Small intestine (tissue), 7 donors: ENCODE data around the gene STX1A. TPM values are rescaled to one million over a fixed set of nuclear protein-coding genes. Genes with fewer than 3 reads are reported as not detected.
"Not testable (repeated sequence)": the region's sequence is repeated elsewhere in the genome, so short reads cannot be mapped to it uniquely, and the experiment has no call there.

Experiments used
- DNase-seq, 2 donors: peaks; one replicate each; pipeline versions ENCODE4 v3.0.0 to v3.0.0-alpha.2; 2013
- FAIRE-seq: peaks from 2 replicates; lab custom pipeline; 2012; peaks lifted over from hg19 to GRCh38; lab: Jason Lieb, UNC
- H3K27ac ChIP-seq, 3 donors: one replicate each; pipeline ENCODE4 v1.5.1; 2013; ENCODE audit warnings: low read length in 2 of 3, mild to moderate bottlenecking in 2 of 3, control low read depth in 1 of 3, inconsistent platforms in 1 of 3, low read depth in 1 of 3, moderate library complexity in 1 of 3
- H3K27me3 ChIP-seq, 3 donors: one replicate each; pipeline ENCODE4 v1.6.1; 2013; ENCODE audit warnings: low read length in 3 of 3, inconsistent platforms in 1 of 3; ENCODE audit not compliant: control insufficient read depth in 3 of 3, insufficient read depth in 3 of 3
- H3K36me3 ChIP-seq, 3 donors: one replicate each; pipeline ENCODE4 v1.6.1; 2013; ENCODE audit warnings: low read length in 3 of 3, inconsistent platforms in 1 of 3, low read depth in 1 of 3, mild to moderate bottlenecking in 1 of 3, moderate library complexity in 1 of 3; ENCODE audit not compliant: control insufficient read depth in 3 of 3, insufficient read depth in 2 of 3
- H3K4me1 ChIP-seq, 3 donors: one replicate each; pipeline ENCODE4 v1.6.1; 2013; ENCODE audit warnings: low read length in 2 of 3, inconsistent platforms in 1 of 3, low read depth in 1 of 3, mild to moderate bottlenecking in 1 of 3, moderate library complexity in 1 of 3; ENCODE audit not compliant: control insufficient read depth in 3 of 3, insufficient read depth in 2 of 3
- H3K4me3 ChIP-seq, 3 donors: one replicate each; pipeline ENCODE4 v1.5.1; 2013; ENCODE audit warnings: low read length in 3 of 3, control low read depth in 1 of 3, inconsistent platforms in 1 of 3, low read depth in 1 of 3, mild to moderate bottlenecking in 1 of 3, moderate library complexity in 1 of 3
- H3K9me3 ChIP-seq, 2 donors: one replicate each; pipeline ENCODE4 v1.6.1; 2013; ENCODE audit warnings: low read depth in 1 of 2, low read length in 1 of 2; ENCODE audit not compliant: control insufficient read depth in 2 of 2, insufficient read depth in 1 of 2
- WGBS, 3 donors: extraction: QIAGEN DNeasy Blood & Tissue Kit; methylation state at CpG; one replicate each; pipeline ENCODE4 v1.1.7; 2013; 5-methylcytosine and 5-hydroxymethylcytosine counted together
- polyA plus RNA-seq, 4 donors: library from polyadenylated mRNA; stranded (reverse) in 3 of 4; unstranded in 1 of 4; fragments of 200-250 nt in 3 of 4; fragments of 120-200 nt in 1 of 4; gene quantifications; one replicate each; pipeline versions ENCODE4 v1.2.1 to v1.2.3, GENCODE V29; 2013
- donor health status: healthy with polysubstance abuse.
- donor health status: control.
- donor health status: control.
- donor health status: Bipolar disorder and iron deficiency.
- donor health status: healthy.

The STX1A gene
- polyA plus RNA-seq, 4 donors, result 9.5 to 30.0 (median 14.6) TPM

DNA sequence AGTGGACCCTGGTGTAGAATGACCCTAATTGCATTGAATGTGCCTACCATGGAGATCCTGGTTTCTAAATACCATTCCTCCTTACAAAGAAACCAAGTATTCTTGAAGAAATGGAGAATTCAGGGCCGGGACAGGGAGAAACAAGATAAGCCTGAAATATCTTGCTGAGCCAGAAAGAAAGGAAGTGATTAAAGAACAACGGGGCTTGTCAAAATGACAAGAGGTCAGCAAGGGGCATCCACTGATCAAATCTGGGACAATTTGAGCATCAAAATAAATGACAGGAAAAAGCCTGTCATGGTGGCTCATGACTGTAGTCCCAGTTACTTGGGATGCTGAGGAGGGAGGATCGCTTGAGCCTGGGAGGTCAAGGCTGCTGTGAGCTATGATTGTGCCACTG lies 11.0 kb upstream of the STX1A start:
- DNase-seq (no peak), FAIRE-seq (no peak)
- Histone ChIP-seq H3K4me3 (no peak overlapping the region), H3K9me3 (no peaks in the 10 kb centered on the region), H3K27ac (no peak overlapping the region), H3K36me3 (peaks cover 0 to 6% (median 0%) of the 10 kb centered on the region in 3 donors), H3K4me1 (peaks cover 0 to 6% (median 0%) of the 10 kb centered on the region in 3 donors), H3K27me3 (no peaks in the 10 kb centered on the region)
- WGBS, 3 donors, result 30 to 39% (median 33%) methylated on average over 3 of the region's 3 CpGs

DNA sequence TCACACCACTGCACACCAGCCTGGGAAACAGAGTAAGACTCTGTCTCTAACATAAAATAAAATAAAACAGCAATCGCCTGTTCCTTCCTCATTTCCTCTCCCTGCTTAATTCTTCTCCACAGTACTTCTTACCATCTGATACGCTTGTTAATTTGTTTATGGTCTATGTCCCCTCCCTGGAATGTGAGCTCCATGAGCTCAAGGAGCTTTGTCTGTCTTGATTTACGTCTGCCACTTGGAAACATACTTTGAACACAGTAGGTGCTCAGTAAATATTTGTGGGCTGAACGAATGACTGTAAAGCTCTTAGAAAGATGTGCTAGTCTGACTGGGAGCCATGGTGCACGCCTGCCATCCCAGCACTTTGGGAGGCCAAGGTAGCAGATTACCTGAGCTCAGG lies 9.1 kb upstream of the STX1A start:
- H3K4me3 ChIP-seq, result no peak overlapping the region
- H3K9me3 ChIP-seq, result no peaks in the 10 kb centered on the region
- no peaks in the 10 kb centered on the region for H3K27me3 ChIP-seq
- FAIRE-seq, result no peak
- no peak for DNase-seq
- no peak overlapping the region for H3K27ac ChIP-seq
- WGBS, 3 donors, result 43 to 54% (median 46%) methylated on average over 5 of the region's 5 CpGs
- H3K4me1 ChIP-seq, result no peaks in the 10 kb centered on the region
- no peaks in the 10 kb centered on the region for H3K36me3 ChIP-seq

DNA sequence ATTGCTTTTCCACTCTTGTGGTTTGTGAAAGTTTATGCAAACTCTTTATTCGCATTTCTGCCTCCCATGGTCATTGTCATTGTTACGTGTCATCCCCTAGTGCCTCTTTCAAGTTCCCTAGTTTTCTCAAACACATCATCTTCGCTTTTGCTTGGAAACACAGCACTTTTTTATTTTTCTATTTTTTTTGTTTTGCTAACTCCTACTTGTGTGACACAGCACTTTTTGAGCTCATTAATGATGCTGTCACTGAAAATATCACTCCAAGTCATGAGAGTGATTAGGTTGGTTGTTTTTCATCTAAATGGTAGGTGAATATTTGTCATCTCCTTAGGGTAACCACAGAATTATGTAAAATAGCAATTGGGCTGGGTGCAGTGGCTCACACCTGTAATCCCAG lies 8.5 kb upstream of the STX1A start:
- Histone ChIP-seq H3K9me3 (no peaks in the 10 kb centered on the region), H3K4me3 (no peak overlapping the region), H3K4me1 (no peaks in the 10 kb centered on the region), H3K27ac (no peak overlapping the region), H3K36me3 (no peaks in the 10 kb centered on the region), H3K27me3 (no peaks in the 10 kb centered on the region)
- FAIRE-seq (no peak), DNase-seq (no peak)
- WGBS, 3 donors, result 65 to 88% (median 88%) methylated on average over 3 of the region's 3 CpGs

GRCh38 chr7:73726083-73726466 lies 6.6 kb upstream of the STX1A start:
- WGBS, 3 donors, result 73 to 82% (median 73%) methylated on average over 1 of the region's 1 CpG
- Histone ChIP-seq H3K4me1 (no peaks in the 10 kb centered on the region), H3K36me3 (no peaks in the 10 kb centered on the region), H3K9me3 (no peaks in the 10 kb centered on the region), H3K27me3 (no peaks in the 10 kb centered on the region), H3K27ac (no peak overlapping the region), H3K4me3 (no peak overlapping the region)
- DNase-seq (no peak), FAIRE-seq (no peak)

DNA sequence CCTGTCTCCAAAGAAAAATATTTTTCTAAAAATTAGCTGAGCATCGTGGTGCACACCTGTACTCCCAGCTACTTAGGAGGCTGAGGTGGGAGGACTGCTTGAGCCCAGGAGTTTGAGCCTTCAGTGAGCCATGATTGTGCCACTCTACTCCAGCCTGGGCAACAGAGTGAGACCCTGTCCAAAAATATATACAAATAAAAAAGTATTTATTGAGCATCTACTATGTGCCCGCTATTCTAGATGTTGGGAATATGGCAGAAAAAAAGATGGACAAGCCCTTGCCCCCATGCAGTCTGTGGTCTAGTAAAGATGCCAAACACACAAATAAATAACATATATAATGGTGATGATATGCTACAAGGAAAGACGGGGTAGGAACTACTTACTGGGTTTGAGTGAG lies 4.3 kb upstream of the STX1A start:
- no peaks in the 10 kb centered on the region for H3K9me3 ChIP-seq
- H3K36me3 ChIP-seq, result no peaks in the 10 kb centered on the region
- no peak for FAIRE-seq
- H3K4me3 ChIP-seq, result no peak overlapping the region
- H3K27me3 ChIP-seq, result peaks cover 0 to 4% (median 0%) of the 10 kb centered on the region in 3 donors
- DNase-seq, result no peak
- 89 to 94% (median 90%) methylated on average over 3 of the region's 3 CpGs for WGBS, 3 donors
- no peak overlapping the region for H3K27ac ChIP-seq
- peaks cover 0 to 4% (median 0%) of the 10 kb centered on the region in 3 donors for H3K4me1 ChIP-seq

DNA sequence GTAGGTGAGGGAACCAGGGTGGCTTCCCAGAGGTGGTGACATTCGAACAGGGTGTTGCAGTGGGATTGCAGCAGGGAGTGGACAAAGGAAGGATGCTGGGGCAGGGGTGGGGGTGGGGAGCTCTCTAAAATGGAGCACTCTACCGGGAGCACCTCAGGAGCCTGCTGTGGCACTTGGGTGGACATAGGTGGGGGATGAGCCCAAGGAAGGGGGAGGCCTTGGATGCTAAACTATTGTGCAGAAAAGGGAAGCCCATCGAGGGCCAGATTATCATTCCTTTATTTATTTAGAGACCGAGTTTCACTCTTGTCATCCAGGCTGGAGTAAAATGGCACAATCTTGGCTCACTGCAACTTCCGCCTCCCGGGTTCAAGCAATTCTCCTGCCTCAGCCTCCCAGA lies 3.3 kb upstream of the STX1A start:
- Histone ChIP-seq H3K27me3 (peaks cover 0 to 4% (median 0%) of the 10 kb centered on the region in 3 donors), H3K36me3 (no peaks in the 10 kb centered on the region), H3K4me3 (no peak overlapping the region), H3K4me1 (peaks cover 0 to 15% (median 0%) of the 10 kb centered on the region in 3 donors), H3K9me3 (no peaks in the 10 kb centered on the region), H3K27ac (no peak overlapping the region)
- FAIRE-seq (no peak), DNase-seq (no peak)
- WGBS, 3 donors, result 62 to 73% (median 65%) methylated on average over 6 of the region's 6 CpGs

DNA sequence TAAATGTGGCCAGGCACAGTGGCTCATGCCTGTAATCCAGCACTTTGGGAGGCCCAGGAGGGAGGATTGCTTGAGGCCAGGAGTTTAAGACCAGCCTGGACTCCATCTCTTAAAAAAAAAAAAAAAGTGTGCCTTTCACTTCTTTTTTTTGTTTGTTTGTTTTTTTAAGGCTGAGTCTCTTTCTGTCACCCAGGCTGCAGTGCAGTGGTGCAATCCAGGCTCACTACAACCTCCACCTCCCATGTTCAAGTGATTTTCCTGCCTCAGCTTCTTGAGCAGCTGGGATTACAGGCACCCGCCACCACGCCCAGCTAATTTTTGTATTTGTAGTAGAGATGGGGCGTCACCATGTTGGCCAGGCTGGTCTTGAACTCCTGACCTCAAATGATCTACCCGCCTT lies 2.7 kb upstream of the STX1A start:
- not testable (repeated sequence) for H3K4me3 ChIP-seq, H3K9me3 ChIP-seq, H3K36me3 ChIP-seq, H3K27me3 ChIP-seq, H3K27ac ChIP-seq, DNase-seq, FAIRE-seq
- H3K4me1 ChIP-seq, result peaks cover 0 to 21% (median 0%) of the 10 kb centered on the region in 3 donors
- 25 to 65% (median 55%) methylated on average over 4 of the region's 4 CpGs for whole genome bisulfite sequencing, 3 donors

GRCh38 chr7:73721377-73721817 lies 1.9 kb upstream of the STX1A start:
- Histone ChIP-seq H3K4me1 (peaks cover 0 to 29% (median 3%) of the 10 kb centered on the region in 3 donors), H3K4me3 (no peak overlapping the region), H3K9me3 (no peaks in the 10 kb centered on the region), H3K27me3 (peaks cover 0 to 4% (median 0%) of the 10 kb centered on the region in 3 donors), H3K27ac (no peak overlapping the region), H3K36me3 (peaks cover 0 to 7% (median 0%) of the 10 kb centered on the region in 3 donors)
- FAIRE-seq (no peak), DNase-seq (no peak)
- 25 to 57% (median 44%) methylated on average over 3 of the region's 3 CpGs for WGBS, 3 donors

- not testable (repeated sequence) for H3K9me3 ChIP-seq, H3K27ac ChIP-seq, H3K36me3 ChIP-seq, H3K27me3 ChIP-seq, FAIRE-seq, H3K4me3 ChIP-seq, DNase-seq
- peaks cover 0 to 38% (median 4%) of the 10 kb centered on the region in 3 donors for H3K4me1 ChIP-seq
- 93 to 96% (median 94%) methylated on average over 9 of the region's 9 CpGs for WGBS, 3 donors
These were observed 974 bp upstream of the STX1A start for GRCh38 chr7:73720443-73720842.
